ENCODE measurements around the gene LENG9.

The LENG9 gene

DNA sequence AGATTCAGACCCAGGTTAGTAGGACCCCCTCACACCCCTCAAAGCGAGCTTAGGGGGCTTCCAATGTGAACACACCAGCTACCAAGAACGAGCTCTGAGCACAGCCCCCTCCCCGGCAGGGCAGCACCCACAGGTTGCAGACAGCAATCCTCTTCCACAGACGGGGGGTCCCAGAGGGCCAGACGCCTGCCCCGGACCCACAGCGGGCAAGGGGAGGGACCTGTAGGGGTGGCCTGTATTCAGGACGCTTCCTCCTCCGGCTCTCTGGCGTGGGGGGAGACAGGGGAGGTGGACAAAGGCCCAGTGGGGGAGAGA, 43.6 kb downstream of the LENG9 start:
- DNase-seq = no peak

GRCh38 chr19:54418930-54419800, 44.4 kb downstream of the LENG9 start:
- DNase-seq = no peak

GRCh38 chr19:54418030-54418929, 45.3 kb downstream of the LENG9 start:
- DNase-seq = no peak

GRCh38 chr19:54416695-54417491, 46.7 kb downstream of the LENG9 start:
- no peak for DNase-seq

DNA sequence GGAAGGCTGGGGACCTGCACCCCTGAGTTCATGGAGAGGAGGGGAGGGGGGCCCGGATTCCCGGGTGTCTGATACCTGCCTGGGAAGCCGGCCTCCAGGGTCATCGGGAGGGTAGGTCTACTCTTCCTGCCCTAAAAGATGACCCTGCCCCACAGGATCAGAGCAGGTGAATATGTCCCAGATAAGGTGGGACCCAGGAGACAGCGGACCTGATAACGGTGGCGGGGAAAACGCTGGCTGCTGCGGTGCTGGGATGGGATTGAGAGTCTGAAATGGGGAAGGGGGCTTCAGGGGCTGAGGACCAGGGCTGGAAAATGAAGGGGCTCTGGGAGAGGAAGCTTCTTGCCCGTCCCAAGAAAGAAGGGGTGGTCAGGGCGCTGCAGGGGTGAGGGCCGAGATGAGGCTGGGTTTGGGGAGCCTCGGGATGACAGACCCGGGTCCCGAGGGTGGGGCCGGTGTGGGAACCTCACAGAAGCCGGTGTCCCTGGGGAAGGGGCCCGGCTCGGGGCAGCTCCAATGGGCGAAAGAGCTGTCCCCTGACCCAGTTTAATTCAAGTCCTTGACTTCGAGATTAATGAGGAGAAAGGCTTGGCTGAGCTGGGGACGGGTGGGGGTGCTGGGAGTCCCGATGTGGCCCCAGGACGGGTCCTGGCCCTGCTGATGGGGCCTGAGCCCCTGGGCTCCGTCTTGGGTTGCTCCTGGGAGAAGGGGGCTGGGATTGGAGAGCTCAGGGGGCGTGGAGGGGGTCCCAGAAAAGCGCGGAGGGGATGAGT, 47.5 kb downstream of the LENG9 start:
- no peak for DNase-seq

- no peak for DNase-seq
These were observed 48.2 kb downstream of the LENG9 start, which contains the start of gene TTYH1 for GRCh38 chr19:54415208-54415900. TSS of gene TTYH1 (plus strand) at chr19:54415464. CDS start at chr19:54415553, 89 bp downstream.

DNA sequence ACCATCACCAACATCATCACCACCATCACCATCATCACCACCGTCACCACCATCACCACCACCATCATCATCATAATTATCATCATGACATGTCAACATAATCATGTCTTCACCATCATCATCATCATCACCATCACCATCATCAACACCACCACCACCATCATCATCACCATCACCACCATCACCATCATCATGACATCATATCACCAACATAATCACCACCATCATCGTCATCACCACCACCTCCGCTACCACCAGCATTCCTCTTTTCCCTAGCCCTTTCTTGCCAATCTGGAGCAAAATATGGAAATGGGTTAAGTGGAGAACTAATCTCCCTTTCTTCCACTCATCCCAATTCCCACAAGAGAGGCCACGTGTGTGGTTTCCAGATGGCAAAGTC, 49.4 kb downstream of the LENG9 start:
- DNase-seq = no peak

GRCh38 chr19:54412877-54413276, 50.7 kb downstream of the LENG9 start:
- DNase-seq = no peak
